H1 (cell line): ENCODE measurements around the gene ZFP3. TPM values are rescaled to one million over a fixed set of nuclear protein-coding genes. Genes with fewer than 3 reads are reported as not detected.
A peak's percentile ranks its signal among the peaks of the same experiment; 100 is the strongest.

ENCODE experiments used
- ATF3 ChIP-seq: IDR thresholded peaks from 2 replicates; pipeline ENCODE4 v1.6.1; 2011; ENCODE audit warnings: low read depth, mild to moderate bottlenecking, low read length; ENCODE audit not compliant: insufficient read depth
- BACH1 ChIP-seq: IDR thresholded peaks from 2 replicates; pipeline ENCODE4 v1.6.1; 2012; ENCODE audit warnings: low read length, improper control_type of control experiment
- BCL11A ChIP-seq, 2 experiments: IDR thresholded peaks; one replicate each; pipeline ENCODE4 v1.6.1; 2011; ENCODE audit warnings: low read depth in 2 of 2, low read length in 2 of 2, mild to moderate bottlenecking in 2 of 2
- CHD2 ChIP-seq: IDR thresholded peaks from 2 replicates; pipeline ENCODE4 v1.6.1; 2012; ENCODE audit warnings: low read length, improper control_type of control experiment
- EP300 ChIP-seq, 2 experiments: IDR thresholded peaks; 1 replicate in 1 of 2; 2 replicates in 1 of 2; pipeline ENCODE4 v1.6.1; 2011 to 2012; ENCODE audit warnings: low read depth in 2 of 2, low read length in 2 of 2, mild to moderate bottlenecking in 2 of 2, borderline replicate concordance in 1 of 2, inconsistent platforms in 1 of 2, moderate library complexity in 1 of 2
- FOSL1 ChIP-seq: IDR thresholded peaks from 2 replicates; pipeline ENCODE4 v1.6.1; 2011; ENCODE audit warnings: mild to moderate bottlenecking, low read depth, low read length, moderate library complexity; ENCODE audit not compliant: insufficient read depth
- GABPA ChIP-seq: IDR thresholded peaks from 2 replicates; pipeline ENCODE4 v1.6.1; 2011; ENCODE audit warnings: mild to moderate bottlenecking, low read length, moderate library complexity, borderline replicate concordance; ENCODE audit not compliant: insufficient read depth
- HDAC6 ChIP-seq: IDR thresholded peaks from one replicate; pipeline ENCODE4 v1.7.1; 2012; ENCODE audit warnings: low read depth, mild to moderate bottlenecking, inconsistent platforms, low read length, moderate library complexity
- JUN ChIP-seq: IDR thresholded peaks from 2 replicates; pipeline ENCODE4 v1.6.1; 2011; ENCODE audit warnings: low read depth, mild to moderate bottlenecking, improper control_type of control experiment, low read length
- KDM1A ChIP-seq: fragments of 200-600, 300-600 bp; sonication (generic); IDR thresholded peaks from 2 replicates; pipeline ENCODE4 v1.7.1; 2016; ENCODE audit warnings: mild to moderate bottlenecking, low read length, borderline replicate concordance
- MAX ChIP-seq: IDR thresholded peaks from 2 replicates; pipeline ENCODE4 v1.6.1; 2012; ENCODE audit warnings: inconsistent platforms
- POLR2AphosphoS5 ChIP-seq: IDR thresholded peaks from 2 replicates; pipeline ENCODE4 v1.6.1; 2011; ENCODE audit warnings: low read depth, low read length
- POU5F1 ChIP-seq: IDR thresholded peaks from 2 replicates; pipeline ENCODE4 v1.6.1; 2011; ENCODE audit warnings: low read depth, mild to moderate bottlenecking, low read length, moderate library complexity
- RBBP5 ChIP-seq: IDR thresholded peaks from 2 replicates; pipeline ENCODE4 v1.7.1; 2012; ENCODE audit warnings: low read depth, mild to moderate bottlenecking, inconsistent platforms, low read length, moderate library complexity, borderline replicate concordance
- RNF2 ChIP-seq: fragments of 200-900, 300-1000 bp; sonication (generic); IDR thresholded peaks from 2 replicates; pipeline ENCODE4 v1.7.1; 2016; ENCODE audit warnings: borderline replicate concordance, low read depth, mild to moderate bottlenecking, antibody characterized with exemption, low read length; ENCODE audit not compliant: poor library complexity, severe bottlenecking; ENCODE audit errors: missing control alignments
- SAP30 ChIP-seq: fragments of 300-600 bp; sonication (generic); IDR thresholded peaks from 2 replicates; pipeline ENCODE4 v1.7.1; 2012; ENCODE audit warnings: low read length, moderate library complexity, mild to moderate bottlenecking, inconsistent platforms; ENCODE audit not compliant: insufficient read depth, insufficient replicate concordance
- SIRT6 ChIP-seq: IDR thresholded peaks from one replicate; pipeline ENCODE4 v1.7.1; 2012; ENCODE audit warnings: low read length, inconsistent platforms
- SIX5 ChIP-seq: IDR thresholded peaks from 2 replicates; pipeline ENCODE4 v1.6.1; 2011; ENCODE audit warnings: mild to moderate bottlenecking, low read depth, low read length
- SP1 ChIP-seq: IDR thresholded peaks from 2 replicates; pipeline ENCODE4 v1.6.1; 2011; ENCODE audit warnings: low read depth, low read length
- SRF ChIP-seq: IDR thresholded peaks from 2 replicates; pipeline ENCODE4 v1.6.1; 2011; ENCODE audit warnings: mild to moderate bottlenecking, low read depth, low read length, moderate library complexity
- SUZ12 ChIP-seq: fragments of 200-600 bp; sonication (generic); IDR thresholded peaks from 2 replicates; pipeline ENCODE4 v1.6.1; 2012; ENCODE audit warnings: mild to moderate bottlenecking, inconsistent platforms, low read length, moderate library complexity, mixed read lengths
- TAF7 ChIP-seq: optimal IDR thresholded peaks from 2 replicates; pipeline ENCODE3; 2011; ENCODE audit warnings: low read depth, mild to moderate bottlenecking, inconsistent platforms, low read length, moderate library complexity, borderline replicate concordance
- TCF12 ChIP-seq: IDR thresholded peaks from 2 replicates; pipeline ENCODE4 v1.6.1; 2011; ENCODE audit warnings: low read depth, mild to moderate bottlenecking, low read length
- polyA plus RNA-seq, 7 experiments: library from polyadenylated mRNA; depleted of rRNA in 3 of 7; stranded (reverse) in 5 of 7; unstranded in 2 of 7; fragments of >200 nt in 5 of 7; fragments of 200-250 nt in 2 of 7; gene quantifications; 1 replicate in 5 of 7; 2 replicates in 1 of 7; 4 replicates in 1 of 7; pipeline versions ENCODE4 v1.2.1 to v1.2.3, GENCODE V29; 2011 to 2013; ENCODE audit warnings: missing spikeins in 2 of 7, mixed read lengths in 2 of 7
- total RNA-seq: library from RNA; stranded (reverse); fragmentation: NEBNext Ultra II Directional; extraction: Animal tissue kit (Norgen Biotek cat#: 25700); gene quantifications from 2 replicates; pipeline ENCODE4 v1.2.1, GENCODE V29; 2021

The ZFP3 gene
- total and polyA plus RNA-seq, 2 of the 8 experiments (the other 6 are each of a cell fraction or from before 2014, with no cell fraction given) = 0.15 to 0.44 TPM

GRCh38 chr17:5111402-5112204 is 33.3 kb downstream of the ZFP3 start, which contains the start of gene ZNF232 (continued):
- TF ChIP-seq KDM1A = no peak; the same call in 1 of the 2 replicates
- TF ChIP-seq MAX = peak; percentile 89
- peak; percentile 63 for TF ChIP-seq CHD2
- peak; percentile 72; the same call in 1 of the 2 replicates for TF ChIP-seq RBBP5
- TF ChIP-seq JUN = no peak
- TF ChIP-seq BCL11A (IDR thresholded peaks at IDR 0.05; ENCODE audit: low read depth in 2 of 2, low read length in 2 of 2) = no peak
- no peak for TF ChIP-seq POU5F1
- no peak for TF ChIP-seq SP1
- no peak for TF ChIP-seq GABPA
- TF ChIP-seq EP300 (IDR thresholded peaks at IDR 0.05; ENCODE audit: borderline replicate concordance in 1 of 2, low read depth in 2 of 2, low read length in 2 of 2) = 0 out of 3 replicates have a peak, but pooled peaks of 1 of the 2 experiments have one; percentile 2
- peak; percentile 59 for TF ChIP-seq BACH1
- peak; percentile 42 for TF ChIP-seq SIX5
- no peak for TF ChIP-seq FOSL1
- no peak for TF ChIP-seq ATF3
- TF ChIP-seq TCF12 = no peak
- peak; percentile 91 for TF ChIP-seq POLR2AphosphoS5
- TF ChIP-seq SUZ12 = no peak
- TF ChIP-seq SRF = no peak
- TF ChIP-seq RNF2 = no peak
- no peak for TF ChIP-seq SAP30
- peak; percentile 30 for TF ChIP-seq TAF7
- TF ChIP-seq SIRT6 = no peak
- TF ChIP-seq HDAC6 = no peak
